ENCODE data around the gene IGF1R. TPM values are rescaled to one million over a fixed set of nuclear protein-coding genes. Genes with fewer than 3 reads are reported as not detected.

Gene IGF1R
- total RNA-seq, 1 donor from 2014 or later = 145 TPM

- Mint-ChIP-seq H3K4me3 (ENCODE audit: unreplicated experiment) (no peak overlapping the region), H3K27me3 (ENCODE audit: unreplicated experiment) (no peaks in the 10 kb centered on the region), H3K9me3 (ENCODE audit: unreplicated experiment) (peaks cover 5% of the 10 kb centered on the region), H3K27ac (ENCODE audit: unreplicated experiment) (no peak overlapping the region), H3K36me3 (ENCODE audit: unreplicated experiment) (no peaks in the 10 kb centered on the region), H3K4me1 (ENCODE audit: low read depth, unreplicated experiment) (peaks cover 55% of the 10 kb centered on the region)
- DNase-seq = no peak
- TF ChIP-seq, protein P1, sequence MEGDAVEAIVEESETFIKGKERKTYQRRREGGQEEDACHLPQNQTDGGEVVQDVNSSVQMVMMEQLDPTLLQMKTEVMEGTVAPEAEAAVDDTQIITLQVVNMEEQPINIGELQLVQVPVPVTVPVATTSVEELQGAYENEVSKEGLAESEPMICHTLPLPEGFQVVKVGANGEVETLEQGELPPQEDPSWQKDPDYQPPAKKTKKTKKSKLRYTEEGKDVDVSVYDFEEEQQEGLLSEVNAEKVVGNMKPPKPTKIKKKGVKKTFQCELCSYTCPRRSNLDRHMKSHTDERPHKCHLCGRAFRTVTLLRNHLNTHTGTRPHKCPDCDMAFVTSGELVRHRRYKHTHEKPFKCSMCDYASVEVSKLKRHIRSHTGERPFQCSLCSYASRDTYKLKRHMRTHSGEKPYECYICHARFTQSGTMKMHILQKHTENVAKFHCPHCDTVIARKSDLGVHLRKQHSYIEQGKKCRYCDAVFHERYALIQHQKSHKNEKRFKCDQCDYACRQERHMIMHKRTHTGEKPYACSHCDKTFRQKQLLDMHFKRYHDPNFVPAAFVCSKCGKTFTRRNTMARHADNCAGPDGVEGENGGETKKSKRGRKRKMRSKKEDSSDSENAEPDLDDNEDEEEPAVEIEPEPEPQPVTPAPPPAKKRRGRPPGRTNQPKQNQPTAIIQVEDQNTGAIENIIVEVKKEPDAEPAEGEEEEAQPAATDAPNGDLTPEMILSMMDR (IDR thresholded peaks at IDR 0.05; ENCODE audit: partially characterized antibody, unreplicated experiment) = no peak
Observed at GRCh38 chr15:98666441-98666840, 18.1 kb downstream of the IGF1R start.

GRCh38 chr15:98666841-98667240 is 18.5 kb downstream of the IGF1R start:
- Mint-ChIP-seq H3K4me1 (ENCODE audit: low read depth, unreplicated experiment) (peaks cover 54% of the 10 kb centered on the region), H3K4me3 (ENCODE audit: unreplicated experiment) (no peak overlapping the region), H3K27ac (ENCODE audit: unreplicated experiment) (no peak overlapping the region), H3K27me3 (ENCODE audit: unreplicated experiment) (no peaks in the 10 kb centered on the region), H3K36me3 (ENCODE audit: unreplicated experiment) (no peaks in the 10 kb centered on the region), H3K9me3 (ENCODE audit: unreplicated experiment) (peaks cover 5% of the 10 kb centered on the region)
- TF ChIP-seq, protein P1 (IDR thresholded peaks at IDR 0.05; ENCODE audit: partially characterized antibody, unreplicated experiment) = no peak
- DNase-seq = no peak

DNA sequence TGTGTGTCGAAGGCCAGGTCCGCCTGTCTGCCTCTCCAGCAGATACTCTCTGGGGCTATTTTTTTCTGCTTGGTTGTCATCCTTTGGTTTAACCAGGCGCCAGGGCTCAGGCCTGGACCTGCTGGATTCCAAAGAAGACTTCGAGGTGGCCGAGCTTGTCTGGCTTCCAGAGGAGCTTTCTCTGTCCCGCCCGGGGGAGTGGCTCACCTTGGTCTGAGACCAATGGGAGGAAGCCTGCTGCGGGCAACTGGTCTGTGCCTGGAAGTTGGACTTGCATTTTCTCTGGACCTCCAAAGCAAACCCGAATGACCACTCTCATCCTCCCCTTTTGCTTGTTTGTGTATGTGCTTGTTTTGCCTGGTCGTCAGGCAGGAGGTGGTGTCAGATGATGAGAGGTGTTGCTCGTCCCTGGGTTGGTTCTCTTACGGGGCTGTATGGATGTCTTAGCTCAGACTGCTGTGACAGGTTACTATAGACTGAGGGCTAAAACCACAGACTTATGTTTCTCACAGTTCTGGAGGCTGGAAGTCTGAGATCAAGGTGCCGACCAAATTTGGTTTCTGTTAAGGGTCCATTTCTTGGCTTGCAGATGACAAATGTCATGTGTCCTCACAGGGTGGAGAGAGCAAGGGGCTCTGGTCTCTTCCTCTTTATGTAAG is 19.3 kb downstream of the IGF1R start:
- Mint-ChIP-seq H3K27ac (ENCODE audit: unreplicated experiment) (peak overlapping the region; percentile 10), H3K4me3 (ENCODE audit: unreplicated experiment) (peak overlapping the region; percentile 0), H3K36me3 (ENCODE audit: unreplicated experiment) (no peaks in the 10 kb centered on the region), H3K4me1 (ENCODE audit: low read depth, unreplicated experiment) (peaks cover 51% of the 10 kb centered on the region), H3K27me3 (ENCODE audit: unreplicated experiment) (no peaks in the 10 kb centered on the region), H3K9me3 (ENCODE audit: unreplicated experiment) (peaks cover 5% of the 10 kb centered on the region)
- TF ChIP-seq, protein P1 (IDR thresholded peaks at IDR 0.05; ENCODE audit: partially characterized antibody, unreplicated experiment) = no peak
- no peak for DNase-seq

DNA sequence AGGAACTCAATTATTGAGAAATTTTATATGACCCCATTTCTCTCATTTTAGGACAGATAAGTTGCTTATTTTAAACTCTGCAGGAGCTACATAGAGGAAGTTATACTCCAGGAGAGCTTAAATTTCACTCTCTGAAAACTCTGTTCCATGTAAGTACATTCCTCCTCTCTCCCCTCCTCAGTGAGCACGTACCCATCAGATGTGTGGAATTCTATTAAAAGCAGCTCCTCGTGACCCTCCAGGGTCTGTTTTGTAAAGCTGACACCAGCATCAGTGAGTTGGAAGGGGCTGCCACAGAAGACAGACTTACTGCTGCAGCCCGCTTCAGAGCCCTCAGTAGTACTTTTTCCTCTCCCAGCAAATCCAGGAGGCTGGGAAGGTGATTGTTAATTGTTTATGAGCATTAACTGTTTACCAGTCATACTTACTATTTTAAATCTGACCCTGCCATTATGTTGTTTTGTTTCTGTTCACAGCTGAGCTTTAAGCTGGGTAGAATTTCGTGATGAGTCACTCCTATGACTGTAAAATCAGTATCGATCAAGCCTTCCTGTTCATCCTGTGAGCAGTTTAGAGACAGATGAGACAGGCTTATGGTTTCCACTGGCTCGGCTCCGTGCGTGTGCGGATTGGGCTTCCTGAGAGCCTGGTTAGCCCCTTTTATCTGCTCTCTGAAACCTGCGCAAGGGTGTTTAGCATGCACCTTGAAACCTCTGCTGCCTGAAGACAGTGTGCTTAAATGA is 20.4 kb downstream of the IGF1R start:
- Mint-ChIP-seq H3K4me1 (ENCODE audit: low read depth, unreplicated experiment) (peaks cover 55% of the 10 kb centered on the region), H3K36me3 (ENCODE audit: unreplicated experiment) (no peaks in the 10 kb centered on the region), H3K27me3 (ENCODE audit: unreplicated experiment) (no peaks in the 10 kb centered on the region), H3K9me3 (ENCODE audit: unreplicated experiment) (peaks cover 5% of the 10 kb centered on the region), H3K4me3 (ENCODE audit: unreplicated experiment) (peak overlapping the region; percentile 63), H3K27ac (ENCODE audit: unreplicated experiment) (peak overlapping the region; percentile 75)
- DNase-seq = no peak
- TF ChIP-seq, protein P1 (IDR thresholded peaks at IDR 0.05; ENCODE audit: partially characterized antibody, unreplicated experiment) = no peak

- TF ChIP-seq, protein P1 (IDR thresholded peaks at IDR 0.05; ENCODE audit: partially characterized antibody, unreplicated experiment) = no peak
- H3K36me3 Mint-ChIP-seq (ENCODE audit: unreplicated experiment) = no peaks in the 10 kb centered on the region
- peaks cover 61% of the 10 kb centered on the region for H3K4me1 Mint-ChIP-seq (ENCODE audit: low read depth, unreplicated experiment)
- peak overlapping the region; percentile 63 for H3K4me3 Mint-ChIP-seq (ENCODE audit: unreplicated experiment)
- H3K27me3 Mint-ChIP-seq (ENCODE audit: unreplicated experiment) = no peaks in the 10 kb centered on the region
- H3K27ac Mint-ChIP-seq (ENCODE audit: unreplicated experiment) = peak overlapping the region; percentile 75
- DNase-seq = no peak
- peaks cover 5% of the 10 kb centered on the region for H3K9me3 Mint-ChIP-seq (ENCODE audit: unreplicated experiment)
Observed at GRCh38 chr15:98669638-98670037, 21.3 kb downstream of the IGF1R start.

Measured in glutamatergic neuron (in vitro differentiated cells).